Measurements from ENCODE around the gene RNF123. TPM values are rescaled to one million over a fixed set of nuclear protein-coding genes. Genes with fewer than 3 reads are reported as not detected.

Gene RNF123
- total RNA-seq, result 31.6 TPM

DNA sequence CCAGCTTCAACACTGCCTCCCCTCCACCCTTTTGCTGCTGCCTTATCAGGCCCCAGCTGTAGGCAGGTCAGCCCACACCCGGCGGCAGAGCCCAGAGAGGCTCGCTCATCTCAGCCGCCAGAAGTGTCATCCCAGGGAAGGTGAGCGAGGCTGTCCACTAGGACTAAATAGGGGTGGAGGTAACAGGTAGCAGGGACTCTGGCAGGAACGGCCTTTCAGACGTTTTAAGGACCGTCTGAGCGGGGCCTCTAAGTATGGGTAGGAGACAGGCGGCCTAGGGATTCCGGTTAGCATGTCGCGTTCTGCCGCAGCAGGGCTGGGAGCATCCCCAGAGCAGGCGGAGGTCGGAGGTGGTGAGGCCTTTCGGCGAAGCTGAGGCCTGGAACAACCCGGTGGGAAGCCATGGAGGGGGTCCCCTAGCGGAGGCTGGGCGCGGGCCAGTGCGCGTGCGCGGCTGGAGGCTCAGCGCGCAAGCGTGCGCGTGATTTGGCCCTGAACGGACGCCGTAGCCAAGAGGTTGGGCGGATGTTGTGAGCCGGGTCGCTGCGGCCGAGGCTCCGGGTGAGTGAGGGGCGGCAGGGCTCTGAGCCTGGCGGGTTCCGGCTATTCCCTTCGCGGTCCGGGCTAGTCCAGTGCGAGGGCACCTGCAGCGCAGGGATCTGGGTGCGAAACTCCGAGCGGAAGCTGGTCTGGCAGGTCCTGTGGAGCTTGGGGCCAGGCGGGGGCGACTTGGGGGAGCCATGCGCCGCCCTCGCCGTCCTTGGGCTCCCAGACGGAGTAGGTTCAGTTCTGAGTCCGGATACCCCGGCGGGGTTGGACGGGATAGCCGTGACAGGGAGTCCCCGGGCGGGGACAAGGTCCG is at the start of gene RNF123, which contains the start of gene MST1:
Gene RNF123, plus strand, starts transcription at position 512 of the 862 bp plus-strand sequence. CDS start 1,609 bp downstream, outside the sequence.
Gene MST1, minus strand, starts transcription at position 429 of the 862 bp plus-strand sequence. CDS start 783 bp downstream, outside the sequence.

DNA sequence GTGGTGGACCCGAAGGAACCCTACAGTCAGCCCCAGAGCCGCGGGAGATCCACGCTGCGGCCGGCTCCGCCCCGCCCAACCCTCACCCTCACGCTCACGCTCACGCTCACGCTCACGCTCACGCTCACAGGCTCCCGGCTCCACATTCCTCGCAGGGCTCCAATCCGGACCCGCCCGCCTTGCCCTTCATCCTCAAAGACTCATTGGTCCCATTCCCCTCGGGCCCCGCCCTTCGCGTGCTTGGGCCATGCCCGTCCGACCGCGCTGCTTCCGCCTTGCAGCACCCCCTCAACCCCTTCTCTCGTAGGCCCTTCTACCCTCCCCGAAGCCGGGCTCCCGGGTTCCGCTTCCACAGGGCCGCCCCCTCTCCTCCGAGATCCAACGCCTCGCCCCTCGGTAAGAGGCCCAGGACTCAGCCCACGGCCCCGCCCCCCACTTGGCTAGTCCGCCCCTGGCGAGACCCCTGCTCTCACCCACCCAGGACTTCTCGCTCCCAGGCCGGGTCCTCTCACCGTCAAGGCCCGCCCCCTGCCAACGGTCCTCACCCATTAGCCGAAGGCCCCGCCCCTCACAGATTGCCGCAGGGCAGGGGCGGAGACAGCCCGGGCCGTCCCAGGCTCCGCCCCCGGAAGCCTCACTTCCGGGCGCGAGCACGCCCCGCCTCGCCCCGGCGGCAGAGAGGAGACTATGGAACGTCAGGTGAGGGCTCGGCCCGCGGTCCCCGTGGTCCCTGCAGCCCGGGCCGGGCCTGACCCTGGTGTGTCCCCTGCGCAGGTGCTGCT is 15.5 kb upstream of the RNF123 start, which contains the start of gene APEH:
Gene APEH, plus strand, starts transcription at position 637 of the 782 bp plus-strand sequence. Its CDS starts 51 bp downstream, at position 688.

DNA sequence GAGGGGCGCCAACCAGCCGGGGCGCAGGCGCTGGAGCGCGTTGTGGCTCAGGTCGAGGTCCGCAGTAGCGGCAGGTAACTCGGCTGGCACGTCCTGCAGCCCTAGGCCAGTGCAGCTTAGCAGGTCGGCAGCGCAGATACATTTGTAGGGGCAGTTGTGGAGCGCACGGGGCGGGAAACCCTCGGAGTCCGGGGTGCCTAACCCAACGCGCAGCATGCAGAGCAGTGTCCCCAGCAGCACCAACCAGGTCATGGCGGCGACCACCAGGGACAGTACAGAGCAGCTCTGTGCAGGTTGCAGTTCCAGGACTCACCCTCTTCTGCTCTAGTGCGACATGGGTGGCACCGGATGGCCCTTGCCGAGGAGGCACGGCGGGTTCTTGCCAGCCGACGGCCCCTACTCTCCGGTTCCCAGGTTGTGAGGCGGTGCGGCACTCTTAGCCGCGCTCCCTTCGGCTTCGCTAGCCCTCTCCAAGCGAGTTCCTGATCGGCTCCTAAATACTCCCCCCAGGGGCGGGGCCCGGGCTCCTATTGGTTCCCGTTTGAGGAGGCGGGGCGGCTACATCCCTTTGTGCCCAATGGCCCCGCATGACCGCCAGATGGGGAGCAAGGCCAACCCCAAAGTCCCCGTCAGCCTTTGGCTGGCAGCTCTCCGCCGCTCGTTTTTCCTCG is 30.0 kb downstream of the RNF123 start, which contains the start of gene AMIGO3:
Gene AMIGO3, minus strand, starts transcription at position 471 of the 671 bp plus-strand sequence. Its CDS starts 219 bp downstream, at position 252.

DNA sequence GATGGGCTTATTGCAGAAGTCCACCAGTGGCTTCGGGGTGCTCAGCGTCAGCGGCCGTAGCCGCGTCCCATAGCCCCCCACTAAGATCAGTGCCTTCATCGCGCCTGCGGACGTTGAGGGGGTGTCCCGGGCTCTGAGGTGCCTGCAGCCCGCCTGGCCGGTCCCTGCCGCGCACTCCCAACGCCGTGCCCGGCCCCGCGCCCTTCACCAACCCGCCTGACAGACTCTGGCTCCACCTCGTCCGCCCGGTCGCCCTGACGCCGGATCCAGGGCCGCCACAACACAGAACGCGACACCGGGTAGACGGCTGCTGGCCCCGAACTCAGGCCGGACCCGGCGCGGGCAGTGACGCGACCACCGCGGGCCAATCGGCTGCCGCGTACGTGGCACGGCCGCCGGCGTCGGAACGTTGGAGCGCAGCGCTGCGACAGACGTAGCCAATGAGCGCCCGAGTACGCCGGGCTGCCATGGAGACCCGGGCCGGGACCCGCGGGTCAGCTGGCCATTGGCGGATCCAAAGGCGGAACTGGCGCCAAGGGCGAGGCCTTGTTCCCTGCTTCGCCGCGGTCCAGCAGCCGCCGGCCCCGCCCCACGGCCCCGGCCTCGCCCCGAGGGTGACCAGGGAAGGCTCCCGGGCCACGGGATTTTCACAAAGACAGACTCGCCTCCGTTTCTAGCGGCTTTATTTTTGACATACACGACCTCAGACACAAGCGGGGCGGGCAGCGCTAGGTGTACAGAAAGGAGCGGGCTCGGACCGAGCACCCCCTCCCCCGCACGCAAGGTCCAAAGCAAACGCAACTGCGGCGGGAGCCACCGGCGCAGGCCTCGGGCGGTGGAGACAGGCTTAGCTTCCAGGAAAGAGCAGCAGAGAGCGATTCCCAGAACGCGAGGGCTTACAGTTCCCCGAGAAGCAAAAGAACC is 34.5 kb downstream of the RNF123 start, which contains the start of gene GMPPB:
Gene GMPPB, minus strand, starts transcription at position 324 of the 924 bp plus-strand sequence. Its CDS starts 225 bp downstream, at position 99.

Other genes starting within 250 kb of the RNF123 start
- 70.1 TPM for gene DAG1, start 219.3 kb upstream of the RNF123 start, total RNA-seq
- gene BSN, start 135.1 kb upstream of the RNF123 start, total RNA-seq, result 14.3 TPM
- 79.7 TPM for gene APEH, start 15.2 kb upstream of the RNF123 start, total RNA-seq
- gene MST1, start 83 bp upstream of the RNF123 start, total RNA-seq, result 12.4 TPM
- not detected for gene AMIGO3, start 30.1 kb downstream of the RNF123 start, total RNA-seq
- gene GMPPB, start 34.4 kb downstream of the RNF123 start, total RNA-seq, result 19.8 TPM
- gene IP6K1, start 97.0 kb downstream of the RNF123 start, total RNA-seq, result 68.8 TPM
- not detected for gene CDHR4, start 110.3 kb downstream of the RNF123 start, total RNA-seq
- 3.4 TPM for gene INKA1, start 113.7 kb downstream of the RNF123 start, total RNA-seq
- 28.0 TPM for gene UBA7, start 124.4 kb downstream of the RNF123 start, total RNA-seq
- 3.8 TPM for gene TRAIP, start 167.0 kb downstream of the RNF123 start, total RNA-seq
- gene CAMKV, start 180.3 kb downstream of the RNF123 start, total RNA-seq, result 10.6 TPM
- 1.8 TPM for gene MST1R, start 214.3 kb downstream of the RNF123 start, total RNA-seq
- 8.0 TPM for gene MON1A, start 240.3 kb downstream of the RNF123 start, total RNA-seq

All from camera-type eye (tissue), 1 donor.